NCI-H69 (cell line): Measurements from ENCODE around the gene ATL3.
"Not testable (repeated sequence)": the region's sequence is repeated elsewhere in the genome, so short reads cannot be mapped to it uniquely, and the experiment has no call there.

Experiments used
- DNase-seq: peaks from one replicate; lab custom pipeline; 2025; lab: John Stamatoyannopoulos, UW

Gene ATL3, protein sequence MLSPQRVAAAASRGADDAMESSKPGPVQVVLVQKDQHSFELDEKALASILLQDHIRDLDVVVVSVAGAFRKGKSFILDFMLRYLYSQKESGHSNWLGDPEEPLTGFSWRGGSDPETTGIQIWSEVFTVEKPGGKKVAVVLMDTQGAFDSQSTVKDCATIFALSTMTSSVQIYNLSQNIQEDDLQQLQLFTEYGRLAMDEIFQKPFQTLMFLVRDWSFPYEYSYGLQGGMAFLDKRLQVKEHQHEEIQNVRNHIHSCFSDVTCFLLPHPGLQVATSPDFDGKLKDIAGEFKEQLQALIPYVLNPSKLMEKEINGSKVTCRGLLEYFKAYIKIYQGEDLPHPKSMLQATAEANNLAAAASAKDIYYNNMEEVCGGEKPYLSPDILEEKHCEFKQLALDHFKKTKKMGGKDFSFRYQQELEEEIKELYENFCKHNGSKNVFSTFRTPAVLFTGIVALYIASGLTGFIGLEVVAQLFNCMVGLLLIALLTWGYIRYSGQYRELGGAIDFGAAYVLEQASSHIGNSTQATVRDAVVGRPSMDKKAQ

DNA sequence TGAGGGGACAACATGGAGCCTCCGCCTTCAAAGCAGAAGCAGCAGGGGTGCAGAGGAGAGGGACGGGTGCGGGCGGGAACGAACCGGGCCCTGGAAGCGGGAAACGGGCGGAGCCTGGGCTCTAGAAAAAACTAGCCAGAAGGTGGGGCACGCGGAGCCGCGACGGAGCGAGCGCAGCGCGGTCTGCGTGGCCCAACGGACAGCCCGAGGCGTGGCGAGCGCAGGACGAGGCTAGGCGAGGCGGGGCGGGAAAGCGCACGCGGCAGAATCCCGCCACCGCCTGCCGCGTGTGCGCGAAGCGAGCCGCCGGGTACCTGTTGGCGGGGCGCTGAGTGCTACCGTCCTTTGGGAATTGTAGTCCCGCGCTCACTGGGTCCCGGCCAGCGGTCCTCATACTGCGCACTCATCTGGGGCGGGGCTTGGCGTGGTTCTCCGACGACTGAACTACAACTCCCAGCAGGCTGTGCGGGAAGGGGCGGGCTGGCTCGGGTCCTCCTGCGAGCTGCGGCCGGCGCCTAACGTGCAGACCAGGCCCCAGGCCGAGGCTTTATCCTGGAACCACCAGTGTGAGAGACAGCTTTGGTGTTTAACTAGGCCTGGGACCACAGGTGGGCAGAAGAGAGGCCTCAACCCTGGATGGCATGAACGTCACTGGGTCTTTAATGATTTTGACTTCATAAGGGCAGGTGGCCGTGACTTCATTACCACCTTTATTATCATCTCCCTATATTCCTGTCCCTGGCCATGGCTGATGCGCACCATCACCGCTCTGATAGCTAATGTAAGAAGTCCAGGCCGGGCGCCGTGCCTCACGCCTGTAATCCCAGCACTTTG, at the start of gene ATL3:
Gene ATL3, minus strand, starts transcription at position 55 of the 834 bp plus-strand sequence. Its CDS starts 41 bp downstream, at position 14.
- DNase-seq, result peak; percentile 75

DNA sequence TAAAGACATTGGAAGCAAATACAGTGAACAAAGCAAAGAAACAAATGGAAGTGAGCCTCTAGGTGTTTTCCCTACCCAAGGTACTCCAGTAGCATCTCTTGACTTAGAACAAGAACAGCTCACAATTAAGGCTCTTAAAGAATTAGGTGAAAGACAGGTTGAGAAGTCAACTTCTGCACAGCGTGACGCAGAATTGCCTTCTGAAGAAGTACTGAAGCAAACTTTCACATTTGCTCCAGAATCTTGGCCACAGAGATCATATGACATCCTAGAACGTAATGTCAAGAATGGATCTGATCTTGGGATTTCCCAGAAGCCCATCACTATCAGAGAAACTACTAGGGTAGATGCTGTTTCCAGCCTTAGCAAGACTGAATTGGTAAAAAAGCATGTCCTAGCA, 49.4 kb upstream of the ATL3 start:
- no peak for DNase-seq

DNA sequence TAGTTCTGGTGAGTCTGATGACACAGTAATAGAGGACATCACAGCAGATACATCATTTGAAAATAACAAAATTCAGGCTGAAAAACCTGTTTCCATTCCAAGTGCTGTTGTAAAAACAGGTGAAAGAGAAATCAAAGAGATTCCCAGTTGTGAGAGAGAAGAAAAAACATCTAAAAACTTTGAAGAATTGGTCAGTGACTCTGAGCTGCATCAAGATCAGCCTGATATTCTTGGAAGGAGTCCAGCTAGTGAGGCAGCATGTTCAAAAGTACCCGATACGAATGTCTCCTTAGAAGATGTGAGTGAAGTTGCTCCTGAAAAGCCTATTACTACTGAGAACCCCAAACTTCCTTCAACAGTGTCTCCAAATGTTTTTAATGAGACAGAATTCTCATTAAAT, 48.8 kb upstream of the ATL3 start:
- no peak for DNase-seq

DNA sequence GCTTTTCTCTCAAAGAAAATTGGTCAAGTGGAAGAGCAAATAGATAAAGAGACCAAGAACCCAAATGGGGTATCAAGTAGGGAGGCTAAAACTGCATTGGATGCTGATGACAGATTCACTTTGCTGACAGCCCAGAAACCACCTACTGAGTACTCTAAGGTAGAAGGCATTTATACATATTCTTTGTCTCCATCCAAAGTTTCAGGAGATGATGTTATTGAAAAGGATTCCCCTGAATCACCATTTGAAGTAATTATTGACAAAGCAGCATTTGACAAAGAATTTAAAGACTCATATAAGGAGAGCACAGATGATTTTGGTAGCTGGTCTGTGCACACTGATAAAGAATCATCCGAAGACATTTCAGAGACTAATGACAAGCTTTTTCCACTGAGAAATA, 47.8 kb upstream of the ATL3 start:
- DNase-seq, result no peak

DNA sequence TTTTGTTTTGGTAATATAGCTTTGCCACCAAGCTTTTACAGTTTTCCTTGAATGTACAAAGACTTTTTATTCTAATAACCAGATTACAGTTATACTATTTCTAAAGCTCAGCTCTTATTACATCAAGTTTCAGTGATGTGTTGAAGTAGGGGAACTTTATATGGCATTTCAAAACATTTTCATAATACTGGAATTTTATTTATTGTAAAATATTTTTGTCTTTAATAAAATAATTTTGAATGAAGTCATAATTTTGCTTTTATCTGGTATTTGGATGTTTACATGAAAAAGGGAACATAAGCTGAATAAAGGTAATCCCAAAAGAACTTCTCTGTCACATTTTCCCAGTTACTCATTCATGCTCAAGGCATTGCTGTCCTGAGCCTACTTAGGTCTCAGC, 44.9 kb upstream of the ATL3 start:
- DNase-seq, result no peak

DNA sequence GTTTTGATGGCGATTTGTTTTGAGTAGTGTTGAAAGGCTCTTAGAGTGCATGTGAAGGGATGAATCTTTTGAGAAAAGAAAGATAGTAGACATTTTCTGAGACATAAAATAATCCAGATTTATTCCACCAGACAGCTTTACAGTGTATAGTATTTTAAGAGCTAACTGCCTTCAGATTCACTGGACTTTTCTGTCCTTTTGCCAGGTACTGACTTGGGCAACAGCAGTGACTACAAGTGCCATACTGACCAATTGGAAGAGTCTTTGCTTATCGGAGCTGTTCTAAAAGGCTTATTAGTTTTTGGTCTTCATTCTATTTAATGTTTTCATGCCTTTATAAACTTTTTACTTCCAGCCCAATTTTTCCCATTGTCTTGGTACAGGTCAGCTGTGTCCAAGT, 42.6 kb upstream of the ATL3 start:
- DNase-seq, result no peak

DNA sequence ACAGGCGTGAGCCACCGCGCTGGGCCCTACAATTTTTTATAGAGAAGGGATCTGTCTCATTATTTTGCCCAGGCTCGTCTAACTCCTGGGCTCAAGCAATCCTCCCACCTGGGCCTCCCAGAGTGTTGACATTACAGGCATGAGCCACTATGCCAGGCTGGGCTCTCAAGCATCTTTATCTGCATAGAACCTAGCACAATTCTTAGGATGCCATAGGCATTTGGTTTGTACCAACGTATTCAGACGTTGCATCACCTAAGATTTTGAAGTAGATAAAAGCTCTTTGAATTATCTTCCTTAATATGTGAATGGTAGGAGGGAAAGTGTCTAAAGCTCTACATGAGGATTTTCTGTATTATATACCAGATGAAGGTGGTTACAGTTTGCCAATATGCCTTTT, 40.7 kb upstream of the ATL3 start:
- no peak for DNase-seq

DNA sequence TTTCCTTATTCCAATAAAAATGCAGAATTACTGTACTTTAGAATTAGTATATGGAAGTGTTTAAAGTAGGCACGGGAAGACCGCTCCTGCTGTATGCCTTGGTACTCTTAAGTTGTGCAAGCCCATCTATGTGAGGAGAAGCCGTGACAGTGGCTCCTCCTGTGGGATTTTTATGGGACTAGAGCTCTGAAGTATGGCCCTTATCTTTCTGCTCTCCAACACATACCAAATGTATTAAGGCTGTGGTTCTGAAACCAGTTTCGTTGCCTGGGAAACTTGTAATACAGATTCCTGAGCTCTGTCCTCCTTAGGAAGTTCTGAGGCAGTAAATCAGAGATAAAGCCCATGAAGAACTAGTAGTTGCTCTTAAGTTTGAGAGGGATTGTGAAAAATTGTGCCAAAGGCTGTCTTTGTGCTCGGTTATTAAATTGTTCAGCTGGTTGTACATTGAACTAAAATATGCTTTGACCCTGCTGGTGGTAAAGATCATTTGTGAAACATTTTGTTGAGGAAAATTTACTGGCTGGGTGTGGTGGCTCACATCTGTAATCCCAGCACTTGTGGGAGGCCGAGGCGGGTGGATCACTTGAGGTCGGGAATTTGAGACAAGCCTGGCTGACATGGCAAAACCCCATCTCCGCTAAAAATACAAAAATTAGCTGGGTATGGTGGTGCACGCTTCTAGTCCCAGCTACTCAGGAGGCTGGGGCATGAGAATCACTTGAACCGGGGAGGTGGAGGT, 39.5 kb upstream of the ATL3 start:
- no peak for DNase-seq

DNA sequence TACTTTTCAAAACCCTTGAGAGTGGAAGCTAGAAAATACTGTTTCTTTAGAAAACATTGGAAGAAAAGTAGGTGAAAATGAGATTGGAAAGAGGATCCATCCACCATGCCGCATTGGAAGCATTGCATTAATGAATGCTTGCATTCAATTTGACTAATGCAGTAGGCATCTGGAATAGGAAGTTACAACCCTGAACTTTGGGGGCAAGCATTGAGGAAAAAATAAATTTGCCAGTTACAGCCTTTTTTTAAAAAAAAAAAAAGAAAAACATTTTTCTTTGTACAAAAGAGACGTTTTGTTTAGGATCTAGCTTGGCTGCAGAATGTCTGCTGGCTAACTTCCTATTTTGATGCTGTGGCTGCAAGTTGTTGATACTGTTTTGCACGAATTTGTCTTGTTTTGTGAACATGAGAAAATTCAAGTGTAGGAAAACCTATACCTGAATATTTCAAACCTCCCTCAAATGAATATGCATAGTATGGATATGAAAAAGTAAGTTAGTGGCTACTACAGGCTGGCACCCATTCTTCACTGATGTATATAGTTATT, 38.2 kb upstream of the ATL3 start:
- no peak for DNase-seq

DNA sequence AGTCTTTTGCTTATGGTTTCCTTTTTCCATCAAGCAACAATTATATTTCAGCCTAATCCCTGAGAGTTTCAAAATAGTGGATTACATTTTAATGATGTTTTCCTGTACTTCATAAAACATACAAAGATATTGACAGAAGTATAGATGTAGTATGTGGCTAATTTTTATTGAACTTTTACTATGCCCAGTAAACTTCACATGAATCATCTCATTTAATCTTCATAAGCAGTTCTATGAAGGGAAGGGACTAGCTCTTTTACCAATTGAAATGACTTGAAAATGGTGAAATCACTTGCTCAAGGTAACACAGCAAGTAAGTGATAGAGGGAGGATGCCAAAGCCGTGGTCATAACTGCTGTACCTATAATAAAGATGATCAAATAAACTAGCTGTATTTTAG, 37.6 kb upstream of the ATL3 start:
- no peak for DNase-seq

DNA sequence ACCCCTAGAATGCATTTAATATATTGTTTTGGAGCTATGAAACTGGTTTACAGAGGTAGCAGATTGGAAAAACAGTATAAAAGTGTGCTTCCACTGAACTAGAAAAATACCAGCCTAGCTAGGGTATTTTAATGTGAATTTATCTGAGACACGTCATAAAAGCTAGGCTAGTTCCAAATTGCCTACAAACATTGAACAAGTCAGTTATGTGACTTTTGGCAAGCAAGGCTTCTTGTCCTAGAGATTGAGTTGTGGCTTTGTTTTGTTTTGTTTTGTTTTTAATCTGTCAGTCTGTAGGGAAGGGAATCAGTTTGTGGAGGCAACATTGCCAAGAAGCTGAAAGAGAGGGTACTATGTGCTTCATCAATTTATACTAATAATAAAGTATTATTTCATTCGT, 34.4 kb upstream of the ATL3 start:
- DNase-seq, result no peak

DNA sequence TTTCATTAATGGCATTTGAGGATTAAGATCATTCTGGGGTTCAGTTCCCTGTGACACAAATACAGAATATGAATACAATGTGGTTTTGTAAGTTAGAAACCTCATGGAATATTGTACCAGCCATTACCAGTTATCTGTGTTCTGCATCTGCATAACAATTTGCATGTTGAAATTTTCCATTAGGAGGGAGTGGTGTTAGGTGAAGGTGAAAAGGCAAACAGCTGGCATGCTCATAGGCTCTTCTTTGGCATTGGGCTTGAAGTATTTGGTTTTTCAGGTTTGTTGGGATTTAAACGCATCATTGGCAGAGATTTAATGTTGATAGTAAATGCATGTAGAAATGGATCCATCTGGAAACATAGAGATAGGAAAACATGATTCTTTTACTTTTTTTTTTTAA, 28.7 kb upstream of the ATL3 start:
- DNase-seq, result no peak

DNA sequence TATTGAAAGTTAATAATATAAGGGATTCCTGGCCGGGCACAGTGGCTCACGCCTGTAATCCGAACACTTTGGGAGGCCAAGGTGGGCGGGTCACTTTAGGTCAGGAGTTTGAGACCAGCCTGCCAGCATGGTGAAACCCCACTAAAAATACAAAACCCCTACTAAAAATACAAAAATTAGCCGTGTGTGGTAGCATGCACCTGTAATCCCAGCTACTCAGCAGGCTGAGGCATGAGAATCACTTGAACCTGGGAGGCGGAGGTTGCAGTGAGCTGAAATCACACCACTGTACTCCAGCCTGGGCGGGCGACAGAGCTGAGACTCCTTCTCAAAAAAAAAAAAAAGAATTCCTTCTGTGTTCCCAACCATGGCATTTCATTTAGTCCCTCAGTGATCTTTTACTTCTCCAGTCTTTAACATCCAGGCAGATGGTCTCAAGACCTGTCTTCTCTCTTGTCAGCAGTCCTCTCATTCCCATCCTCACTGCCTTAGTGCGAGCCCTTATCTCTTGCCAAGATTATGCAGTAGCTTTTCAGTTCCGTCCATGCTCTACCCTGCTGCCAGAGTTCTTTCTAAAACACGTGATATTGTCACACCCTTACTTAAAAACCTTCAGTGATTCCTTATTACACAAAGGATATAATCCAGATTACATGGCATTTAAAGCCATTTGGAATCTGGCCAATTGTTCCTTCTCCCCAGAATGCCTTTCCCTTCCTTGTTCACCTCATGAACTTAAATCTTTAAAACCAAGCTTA, 28.0 kb upstream of the ATL3 start:
- peak; percentile 10 for DNase-seq

DNA sequence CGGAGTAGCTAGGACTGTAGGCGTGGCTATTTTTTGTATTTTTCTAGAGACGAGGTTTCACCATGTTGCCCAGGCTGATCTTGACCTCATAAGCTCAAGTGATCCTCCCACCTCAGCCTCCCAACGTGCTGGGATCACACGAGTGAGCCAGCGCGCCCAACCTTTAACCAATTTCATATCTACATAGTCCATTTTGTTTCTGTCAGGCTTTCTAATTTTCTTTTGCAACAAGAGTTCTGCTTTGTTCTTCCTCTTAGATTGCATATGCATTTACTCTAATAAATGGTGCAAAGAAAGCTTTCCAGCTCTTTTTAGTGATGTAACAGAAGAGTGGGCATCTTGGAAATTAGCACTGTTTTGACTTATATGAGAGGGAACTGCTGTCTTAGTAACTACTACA, 23.4 kb upstream of the ATL3 start:
- DNase-seq, result no peak

DNA sequence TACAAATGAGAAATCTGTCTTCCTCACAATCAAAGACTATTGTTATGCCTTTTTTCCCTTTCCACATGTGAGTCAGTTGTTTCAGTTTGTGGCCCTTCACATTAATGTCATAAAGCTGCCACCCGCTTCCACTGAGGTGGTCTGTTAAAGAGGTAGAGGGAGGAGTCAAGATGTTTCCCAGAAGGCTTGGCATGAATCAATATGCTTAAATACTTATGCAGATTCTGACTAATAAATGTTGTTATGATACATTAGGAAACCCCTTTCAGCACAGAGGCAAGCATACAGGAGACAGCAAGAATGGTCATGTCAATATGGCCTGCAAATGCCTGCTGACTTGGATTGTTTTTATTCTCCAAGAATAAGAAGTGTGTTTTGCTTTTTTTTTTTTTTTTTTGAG, 16.7 kb upstream of the ATL3 start:
- no peak for DNase-seq

DNA sequence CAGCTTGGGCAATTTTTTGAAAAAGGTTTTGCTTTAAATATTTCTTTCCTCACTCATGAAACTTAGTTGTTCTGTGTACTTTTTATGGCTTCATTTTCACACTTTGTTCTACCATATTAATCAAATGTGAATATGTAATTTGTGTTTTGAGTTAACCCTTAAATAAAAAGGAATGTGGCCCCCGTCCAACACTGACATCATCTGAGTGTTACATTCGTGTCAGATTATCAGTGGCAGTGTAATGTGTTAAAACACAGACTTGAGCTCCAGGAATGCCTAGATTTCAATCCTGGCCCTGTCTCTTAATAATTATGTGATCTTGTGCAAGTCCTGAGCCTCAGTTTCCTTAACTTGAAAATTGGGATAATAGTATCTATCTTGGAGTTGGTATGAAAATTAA, 15.8 kb upstream of the ATL3 start:
- DNase-seq, result no peak

DNA sequence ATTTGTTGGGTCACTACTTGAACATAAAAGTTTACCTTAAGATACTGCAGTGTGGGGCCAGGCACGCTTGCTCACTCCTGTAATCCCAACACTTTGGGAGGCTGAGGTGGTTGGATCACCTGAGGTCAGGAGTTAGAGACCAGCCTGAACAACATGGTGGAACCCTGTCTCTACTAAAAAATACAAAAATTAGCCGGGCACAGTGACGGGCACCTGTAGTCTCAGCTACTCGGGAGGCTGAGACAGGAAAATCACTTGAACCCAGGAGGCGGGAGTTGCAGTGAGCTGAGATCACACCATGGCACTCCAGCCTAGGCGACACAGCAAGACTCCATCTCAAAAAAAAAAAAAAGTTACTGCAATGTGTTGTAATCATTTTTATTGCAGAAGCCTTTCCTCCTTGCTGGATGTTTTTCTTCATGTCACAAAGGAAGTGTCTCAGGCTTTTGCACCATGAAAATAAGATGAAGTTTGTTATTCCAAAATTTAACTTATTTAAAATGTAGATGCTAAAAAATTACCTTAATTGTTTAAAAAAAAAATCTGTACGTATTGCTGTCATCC, 14.1 kb upstream of the ATL3 start:
- not testable (repeated sequence) for DNase-seq

DNA sequence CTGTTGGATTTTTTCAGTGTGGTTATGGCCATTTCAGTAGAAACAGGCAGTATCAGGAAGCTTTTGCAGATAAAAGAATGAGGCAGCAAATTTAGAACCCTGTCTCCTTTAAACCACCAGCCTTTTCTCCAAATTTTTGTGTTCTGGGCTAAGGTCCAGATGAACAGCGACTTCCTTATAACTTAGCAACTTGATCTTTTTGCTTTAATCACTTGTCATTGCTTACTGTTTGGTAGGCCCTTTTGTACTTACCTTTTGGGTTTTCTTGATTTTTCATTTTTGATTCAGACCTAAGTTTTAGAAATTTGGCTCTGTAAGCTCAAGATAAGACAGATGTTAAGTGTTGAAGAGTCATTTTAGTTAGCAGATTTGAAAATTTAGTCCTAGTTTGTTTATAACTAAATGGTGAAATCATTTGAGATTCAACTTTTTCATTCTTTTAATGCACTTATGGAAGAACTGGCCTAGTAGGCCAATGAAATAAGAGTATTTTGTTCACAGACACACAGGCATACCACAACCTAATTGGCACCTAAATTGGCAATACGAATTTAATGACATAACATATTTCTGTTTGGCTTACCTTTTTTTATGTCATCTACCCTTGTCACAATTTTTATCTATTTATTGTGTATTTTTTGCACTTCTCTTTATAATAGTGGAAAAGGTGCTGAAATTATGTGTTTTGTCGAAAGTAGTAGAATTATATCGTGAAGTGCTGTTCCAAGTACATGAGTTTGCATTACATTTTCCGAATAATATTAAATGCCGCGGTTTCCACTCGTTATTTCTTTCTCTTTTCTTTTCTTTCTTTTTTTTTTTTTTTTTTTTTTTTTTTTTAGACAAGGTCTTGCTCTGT, 12.2 kb upstream of the ATL3 start:
- DNase-seq, result peak; percentile 31

DNA sequence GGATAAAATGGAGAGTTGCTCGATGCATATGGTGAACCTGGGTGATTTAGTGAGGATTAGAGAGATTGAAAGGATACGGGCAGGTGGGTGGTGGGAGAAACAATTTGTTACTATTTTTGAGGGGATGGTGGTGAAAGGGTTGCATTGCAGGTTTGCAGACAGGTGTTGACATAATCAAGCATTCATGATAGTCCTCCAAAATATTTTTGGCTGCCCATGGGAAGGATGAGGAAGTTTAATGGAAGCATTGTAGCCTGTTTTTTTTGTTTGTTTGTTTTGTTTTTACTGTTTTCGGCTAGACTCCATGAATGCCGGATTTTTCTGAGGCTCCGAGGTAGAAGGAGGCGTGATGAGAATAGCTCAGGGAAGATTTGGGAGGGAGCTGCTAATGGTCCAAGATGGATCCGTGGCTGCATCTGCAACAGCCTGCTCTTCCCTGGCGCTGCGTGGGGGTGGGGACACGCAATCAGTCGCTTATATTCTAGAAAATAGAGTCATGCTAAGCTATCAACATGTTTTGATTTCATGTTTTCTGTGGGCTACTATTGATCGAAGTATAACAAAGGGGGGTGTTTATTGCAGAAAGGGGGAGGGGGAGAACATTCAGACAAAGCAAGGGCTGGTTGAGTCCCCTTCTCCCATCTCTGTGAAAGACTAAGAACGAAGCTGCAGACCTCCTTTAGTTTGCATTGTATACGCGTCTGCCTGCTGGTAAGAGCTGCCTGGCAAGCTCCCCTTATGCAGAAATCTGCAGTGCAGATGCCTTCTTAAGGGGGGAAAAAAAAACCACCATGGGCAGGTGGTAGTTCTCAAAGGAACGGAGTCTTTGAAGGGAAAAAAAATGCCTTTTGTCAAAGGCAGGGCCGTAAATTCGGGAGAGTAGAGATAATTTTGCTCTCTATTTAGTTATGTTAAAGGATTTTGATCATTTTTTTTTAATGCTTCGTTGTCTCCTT, 11.2 kb upstream of the ATL3 start:
- peak; percentile 72 for DNase-seq
